DMS153 treated with DMSO at 0.1 percent for 48 hours (cell line): ENCODE data around the gene CALML4.
"Not testable (repeated sequence)": the region's sequence is repeated elsewhere in the genome, so short reads cannot be mapped to it uniquely, and the experiment has no call there.

Experiments
- DNase-seq: peaks from one replicate; lab custom pipeline; 2025; ENCODE audit not compliant: unreplicated experiment; lab: John Stamatoyannopoulos, UW

CALML4 gene

GRCh38 chr15:68225442-68225841 lies 20.3 kb upstream of the CALML4 start:
- DNase-seq = not testable (repeated sequence)

- DNase-seq = no peak
Measured at GRCh38 chr15:68224546-68225250, 19.6 kb upstream of the CALML4 start.

- no peak for DNase-seq
Measured at GRCh38 chr15:68224108-68224507, 19.0 kb upstream of the CALML4 start.

GRCh38 chr15:68223171-68223570 lies 18.0 kb upstream of the CALML4 start:
- no peak for DNase-seq

GRCh38 chr15:68222432-68222743 lies 17.3 kb upstream of the CALML4 start:
- DNase-seq = not testable (repeated sequence)

GRCh38 chr15:68221530-68222431 lies 16.6 kb upstream of the CALML4 start:
- DNase-seq = not testable (repeated sequence)

GRCh38 chr15:68220967-68221366 lies 15.8 kb upstream of the CALML4 start:
- DNase-seq = no peak

- DNase-seq = no peak
Measured at GRCh38 chr15:68220489-68220888, 15.4 kb upstream of the CALML4 start.

- DNase-seq = no peak
Measured at GRCh38 chr15:68218847-68219798, 14.0 kb upstream of the CALML4 start.

- DNase-seq = no peak
Measured at GRCh38 chr15:68218331-68218730, 13.2 kb upstream of the CALML4 start.

GRCh38 chr15:68217341-68217740 lies 12.2 kb upstream of the CALML4 start:
- DNase-seq = no peak

GRCh38 chr15:68214838-68215254 lies 9.7 kb upstream of the CALML4 start:
- no peak for DNase-seq

GRCh38 chr15:68213991-68214837 lies 9.1 kb upstream of the CALML4 start:
- DNase-seq = no peak

GRCh38 chr15:68213491-68213845 lies 8.3 kb upstream of the CALML4 start:
- DNase-seq = not testable (repeated sequence)

GRCh38 chr15:68211656-68212320 lies 6.7 kb upstream of the CALML4 start:
- DNase-seq = no peak

GRCh38 chr15:68210821-68211655 lies 5.9 kb upstream of the CALML4 start:
- DNase-seq = no peak

- DNase-seq = no peak
Measured at GRCh38 chr15:68210409-68210756, 5.3 kb upstream of the CALML4 start.

- no peak for DNase-seq
Measured at GRCh38 chr15:68209735-68210408, 4.7 kb upstream of the CALML4 start.

- DNase-seq = no peak
Measured at GRCh38 chr15:68209272-68209671, 4.1 kb upstream of the CALML4 start.
